Measurements from ENCODE around the gene RIMBP2.

The RIMBP2 gene

GRCh38 chr12:130433411-130433810 is 282.7 kb downstream of the RIMBP2 start:
- no peak for FAIRE-seq

- FAIRE-seq, result no peak
Observed at GRCh38 chr12:130431176-130431575, 284.9 kb downstream of the RIMBP2 start.

DNA sequence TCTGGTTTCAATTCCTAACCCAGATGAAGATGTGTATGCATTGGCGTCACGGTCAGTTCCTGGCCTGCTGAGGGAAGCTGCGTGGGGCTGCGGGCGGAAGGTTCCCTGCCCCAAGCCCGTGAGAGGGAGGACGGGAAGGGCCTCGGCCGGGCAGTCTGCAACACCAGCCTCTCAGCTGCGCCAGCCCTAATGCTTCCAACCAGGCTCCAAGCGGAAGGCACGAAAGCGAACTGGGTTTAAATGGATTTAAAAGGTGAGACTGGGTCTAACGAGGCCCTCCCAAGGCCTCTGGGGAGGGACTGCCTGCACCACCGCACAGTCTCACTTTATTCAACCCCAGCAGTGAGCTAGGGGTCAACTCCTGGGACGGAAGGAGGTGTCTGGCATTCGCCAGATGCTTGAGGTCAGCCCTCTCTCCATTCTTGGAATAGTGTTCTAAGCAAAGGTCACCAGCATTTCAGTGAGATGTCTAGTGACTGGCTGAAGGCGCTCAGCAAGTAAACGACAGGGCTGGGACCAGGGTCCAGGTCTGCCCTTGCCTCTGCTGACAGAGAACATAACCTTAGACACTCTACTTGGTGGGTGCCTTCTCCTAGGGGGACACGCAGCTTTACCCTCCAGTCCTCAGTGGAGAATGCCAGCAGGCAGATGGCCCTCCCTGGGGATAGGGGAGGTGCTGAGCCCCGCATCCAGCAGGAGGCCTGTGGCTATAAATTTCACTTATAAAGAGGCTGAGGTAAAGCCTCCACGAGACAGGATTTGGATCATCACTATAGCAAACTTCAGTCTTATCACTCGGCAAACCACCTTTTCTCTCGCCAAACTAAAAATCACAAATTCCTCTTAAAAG is 286.2 kb downstream of the RIMBP2 start:
- FAIRE-seq, result no peak

- no peak for FAIRE-seq
Observed at GRCh38 chr12:130428116-130428515, 288.0 kb downstream of the RIMBP2 start.

GRCh38 chr12:130427381-130427887 is 288.7 kb downstream of the RIMBP2 start:
- no peak for FAIRE-seq

DNA sequence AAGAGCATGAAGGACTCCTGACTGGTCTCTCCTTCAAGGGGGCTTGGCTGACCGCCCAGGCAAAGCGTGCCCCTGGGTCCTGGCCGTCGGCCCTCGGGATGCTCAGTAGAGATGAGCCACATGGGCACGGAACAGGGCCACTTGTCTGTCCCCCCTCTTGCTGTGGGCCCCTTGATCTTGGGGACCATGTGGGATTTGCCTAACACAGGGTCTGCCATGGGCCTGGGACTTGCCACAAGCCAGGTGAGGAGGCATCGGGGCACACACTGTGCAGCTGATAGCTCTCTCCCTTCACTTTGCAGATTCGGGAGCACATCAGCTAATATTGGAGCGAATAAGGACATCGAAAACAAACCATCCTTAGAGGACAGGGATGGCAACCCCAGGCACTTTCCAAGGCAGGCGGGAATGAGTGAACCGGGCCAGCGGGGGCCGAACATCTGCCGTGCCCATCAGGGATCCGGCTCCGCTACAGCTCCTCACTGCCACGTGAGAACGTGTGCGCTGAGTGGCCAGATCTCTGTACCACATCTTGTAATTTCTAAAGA is 290.3 kb downstream of the RIMBP2 start:
- no peak for FAIRE-seq

DNA sequence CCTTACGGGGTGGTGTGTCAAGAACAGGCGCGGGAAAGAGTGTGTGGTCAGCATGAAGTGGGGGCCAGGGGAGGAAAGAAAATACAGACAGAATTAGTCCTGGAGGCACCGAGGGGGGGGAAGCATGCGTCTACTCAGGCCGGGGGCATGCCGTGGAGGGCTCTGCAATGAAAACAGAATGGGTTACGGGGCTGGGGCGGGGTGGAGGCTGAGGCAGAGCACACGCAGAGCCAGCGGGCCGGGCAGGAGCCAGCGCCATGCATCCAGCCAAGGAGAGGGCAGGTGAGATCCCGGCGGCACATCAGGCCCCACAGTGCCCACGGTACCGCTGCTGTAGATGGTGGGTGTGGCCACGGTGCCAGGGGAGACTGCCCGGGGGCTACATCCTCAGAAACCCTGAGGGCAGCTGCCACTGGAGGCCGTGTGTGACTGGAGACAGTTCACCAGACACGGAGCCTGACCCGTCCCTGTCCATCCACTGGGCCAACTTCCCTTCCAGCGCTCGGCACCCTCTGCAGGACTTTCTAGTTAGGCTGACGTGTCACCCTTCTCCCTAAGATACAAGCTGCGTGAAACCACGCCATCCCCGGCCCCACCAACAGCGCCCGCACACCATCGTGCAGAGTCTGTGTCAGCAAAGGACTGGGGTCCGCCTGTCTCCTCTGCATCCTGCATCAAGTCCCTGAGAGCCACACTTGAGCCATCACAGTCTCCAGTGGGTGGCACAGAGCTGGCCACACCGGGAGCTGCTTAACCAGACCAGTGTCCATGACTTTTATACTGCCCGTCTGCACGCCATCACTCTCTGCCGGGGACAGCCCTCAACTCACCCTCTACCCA is 291.0 kb downstream of the RIMBP2 start:
- no peak for FAIRE-seq

DNA sequence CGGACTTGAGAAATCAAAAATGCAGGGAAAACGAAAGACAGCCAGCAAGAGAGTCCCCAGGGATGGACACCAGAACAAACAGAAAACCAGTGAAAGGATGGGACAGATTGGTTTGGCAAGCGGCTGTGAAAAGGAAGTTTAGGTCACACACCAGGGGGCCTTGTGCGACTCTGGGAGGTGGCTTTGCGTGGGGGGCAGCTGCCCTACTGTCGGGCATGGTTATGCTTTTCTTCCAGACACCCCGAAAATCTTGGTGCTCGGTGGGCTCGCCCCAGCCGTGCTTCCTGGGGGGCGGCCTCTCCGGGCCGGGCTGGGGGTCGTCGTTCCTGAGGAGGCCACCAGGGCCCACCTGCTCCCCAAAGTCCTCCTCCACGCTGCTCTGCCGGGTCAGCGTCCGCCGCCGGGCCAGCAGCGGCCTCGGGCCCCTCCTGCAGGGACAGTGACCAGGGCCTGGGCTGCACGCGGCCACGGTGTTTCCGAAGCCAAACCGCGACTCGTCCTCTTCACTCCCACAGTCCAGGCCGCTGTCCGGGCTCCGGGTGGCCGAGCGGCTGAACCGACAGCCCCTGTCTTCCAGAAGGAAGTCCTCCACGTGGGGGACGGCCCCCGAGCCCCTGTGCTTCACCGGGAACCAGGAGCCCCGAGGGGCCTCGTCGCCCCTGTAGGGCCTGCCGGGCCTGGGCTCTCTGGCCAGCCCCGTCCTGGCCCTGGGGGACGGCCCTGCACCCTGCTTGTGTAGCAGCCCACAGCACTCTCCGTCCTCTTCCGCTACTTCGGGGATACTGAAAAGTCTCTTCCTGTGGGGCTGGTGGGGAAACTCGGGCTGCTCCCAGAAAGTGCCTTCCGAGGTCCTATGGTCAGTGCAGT is 291.9 kb downstream of the RIMBP2 start:
- no peak for FAIRE-seq

- no peak for FAIRE-seq
Observed at GRCh38 chr12:130423136-130423535, 293.0 kb downstream of the RIMBP2 start.

GRCh38 chr12:130422676-130423075 is 293.4 kb downstream of the RIMBP2 start:
- no peak for FAIRE-seq

DNA sequence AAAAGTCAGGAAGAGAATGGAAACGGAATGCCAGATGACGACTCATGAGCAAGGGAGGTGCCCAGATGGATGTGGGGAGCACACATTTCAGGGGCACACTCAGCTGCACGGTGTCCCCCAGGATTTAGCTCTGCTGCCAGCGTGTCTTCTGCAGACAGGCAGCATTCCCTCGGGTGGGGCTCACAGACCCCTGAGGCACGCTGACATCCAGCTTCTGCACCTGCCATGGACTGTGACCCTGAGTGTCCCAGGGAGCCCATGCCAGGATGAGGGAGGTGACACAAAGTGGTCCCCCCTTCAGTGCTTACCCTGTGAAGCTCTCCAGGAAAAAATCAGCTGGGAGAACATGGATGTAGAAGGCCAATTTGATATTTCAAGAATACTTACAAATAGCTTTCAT is 294.2 kb downstream of the RIMBP2 start:
- FAIRE-seq, result no peak

GRCh38 chr12:130420071-130420470 is 296.0 kb downstream of the RIMBP2 start:
- FAIRE-seq, result no peak

DNA sequence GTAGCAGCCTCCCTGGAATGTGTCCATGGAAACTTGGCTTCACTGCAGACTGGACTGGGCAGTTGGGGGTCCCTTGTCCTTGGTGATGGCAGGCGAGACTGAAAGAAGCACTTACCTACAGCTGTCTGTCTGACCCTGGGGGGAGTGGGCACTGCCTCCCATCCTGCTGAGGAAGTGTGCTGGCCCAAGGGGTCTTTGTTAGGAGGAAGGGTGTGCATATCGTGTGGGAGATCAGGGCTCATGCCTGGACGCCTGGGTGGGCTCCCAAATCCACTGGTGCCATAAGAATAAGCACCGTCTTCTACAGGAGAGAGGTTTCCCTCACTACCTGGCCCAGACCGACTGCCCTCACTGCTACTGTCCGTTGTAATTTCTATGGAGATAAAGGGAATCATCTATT is 297.0 kb downstream of the RIMBP2 start:
- FAIRE-seq, result no peak

DNA sequence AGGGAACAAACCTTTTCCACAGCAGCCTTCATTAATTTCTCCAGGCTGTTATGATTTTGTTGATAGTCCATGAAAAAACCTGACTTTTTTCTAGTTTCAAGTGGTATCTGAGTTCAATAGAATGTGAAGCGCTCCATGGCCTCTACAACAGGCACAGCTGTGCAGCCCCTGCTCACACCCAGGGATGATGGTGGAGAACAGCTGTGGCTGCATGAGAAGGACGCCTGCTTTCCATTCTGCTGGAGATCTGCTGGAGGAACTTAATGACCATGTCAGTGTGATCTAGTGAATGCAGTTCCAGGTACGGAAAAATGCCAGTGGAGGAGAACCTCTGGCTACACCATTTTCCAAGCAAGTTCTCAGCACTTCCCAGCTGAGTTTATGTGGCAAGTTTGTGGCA is 297.8 kb downstream of the RIMBP2 start:
- no peak for FAIRE-seq

- no peak for FAIRE-seq
Observed at GRCh38 chr12:130414381-130414780, 301.7 kb downstream of the RIMBP2 start.

DNA sequence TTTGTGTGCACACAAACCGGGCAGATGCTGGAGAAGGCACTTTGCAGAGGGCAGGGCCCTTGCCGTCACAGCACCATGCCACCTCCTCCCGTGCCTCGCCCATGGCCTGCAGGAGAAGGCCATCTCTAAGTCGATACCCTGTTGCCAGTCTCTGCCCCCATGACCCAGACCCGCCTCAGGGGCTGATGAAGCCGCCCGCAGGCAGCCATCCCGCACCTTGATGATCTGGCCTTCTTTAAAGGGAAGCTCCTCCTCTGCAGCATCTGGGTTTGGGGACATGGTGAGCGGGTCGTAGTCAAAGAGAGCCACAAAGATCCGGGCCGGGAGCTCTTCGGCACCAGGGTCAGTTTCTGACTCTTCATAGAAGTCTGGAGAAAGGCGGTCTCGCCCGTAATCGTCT is 302.2 kb downstream of the RIMBP2 start:
- no peak for FAIRE-seq

GRCh38 chr12:130412384-130412783 is 303.7 kb downstream of the RIMBP2 start:
- no peak for FAIRE-seq

GRCh38 chr12:130405332-130405731 is 310.8 kb downstream of the RIMBP2 start:
- no peak for FAIRE-seq

GRCh38 chr12:130401703-130402102 is 314.4 kb downstream of the RIMBP2 start:
- FAIRE-seq, result no peak

DNA sequence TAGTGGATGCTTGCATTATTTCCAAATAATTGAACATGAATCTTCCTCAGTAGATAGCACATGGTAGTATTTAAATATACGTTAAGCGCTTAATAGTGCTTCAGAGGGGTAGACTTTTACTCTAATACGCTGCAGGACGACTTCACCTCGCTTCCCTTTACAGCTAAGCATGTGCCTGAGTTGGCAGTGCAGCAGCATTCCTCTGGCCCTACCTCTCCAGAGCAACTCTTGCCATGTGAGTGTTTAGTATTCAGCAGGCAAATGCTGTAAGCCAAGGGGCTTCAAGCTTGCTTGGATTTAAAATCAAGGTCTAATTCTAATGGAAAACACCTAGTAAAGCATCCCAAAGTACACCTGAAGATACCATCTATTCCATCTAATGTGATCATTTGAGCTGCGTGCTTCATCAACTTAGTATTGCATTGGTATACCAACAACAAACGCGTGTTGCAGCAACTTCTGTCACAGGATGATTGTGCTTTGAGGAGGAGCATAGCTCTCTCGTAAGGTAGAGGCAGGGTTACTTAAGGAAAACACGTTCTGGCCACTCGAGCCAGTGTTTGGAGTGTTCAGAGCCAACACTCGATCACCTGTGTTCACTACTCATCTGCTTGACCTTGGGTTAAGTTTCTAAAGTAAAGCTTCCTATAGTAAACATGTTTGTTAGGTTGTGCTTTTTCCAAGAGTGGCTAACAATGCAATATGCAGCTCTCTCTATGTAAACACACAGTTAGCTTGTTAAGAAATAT is 317.8 kb downstream of the RIMBP2 start:
- no peak for FAIRE-seq

DNA sequence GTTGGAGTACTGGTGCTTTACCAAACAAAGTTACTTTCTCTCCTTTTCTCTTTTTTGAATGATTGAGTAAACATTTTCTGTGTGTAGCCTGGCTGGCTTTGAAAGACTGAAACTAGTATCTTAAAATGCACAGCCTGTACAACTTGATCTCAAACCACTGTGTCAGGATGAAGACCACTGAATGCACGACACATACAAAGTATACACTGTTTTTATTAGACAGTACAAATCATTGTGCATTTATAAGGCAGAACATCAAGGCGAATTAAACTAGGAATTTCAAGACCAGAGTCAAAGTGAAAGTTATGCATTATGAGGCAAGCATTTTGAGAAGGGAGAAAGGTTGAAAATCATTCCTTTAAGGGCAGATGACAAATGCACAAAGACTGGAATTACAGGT is 319.4 kb downstream of the RIMBP2 start:
- FAIRE-seq, result no peak

DNA sequence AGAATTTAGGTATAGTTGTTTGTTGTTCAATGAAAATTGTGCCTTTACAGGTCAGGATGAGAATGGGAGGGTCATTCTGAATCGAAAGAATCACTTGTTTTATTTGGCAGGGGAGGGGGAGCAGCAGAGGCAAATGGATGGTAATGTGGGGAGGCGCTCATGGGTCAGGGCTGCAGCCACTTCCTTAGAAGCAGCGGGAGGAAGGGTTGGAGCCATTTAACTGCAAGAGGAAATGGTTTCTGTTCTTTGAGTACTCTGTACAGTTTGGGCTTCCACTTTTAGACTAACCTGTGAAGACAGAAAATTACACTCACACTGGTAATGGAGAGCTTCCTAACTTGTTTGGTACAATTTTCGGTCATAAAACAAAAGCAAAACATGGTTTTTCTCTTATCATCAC is 321.2 kb downstream of the RIMBP2 start:
- FAIRE-seq, result no peak
